Testis (tissue), 2 donors: ENCODE measurements around the gene ANGPTL3.

ENCODE experiments used
- POLR2A ChIP-seq: fragments of 450-650 bp; IDR thresholded peaks from one replicate; pipeline ENCODE4 v1.6.1; 2017; ENCODE audit warnings: antibody characterized with exemption, mild to moderate bottlenecking, moderate library complexity
- TF ChIP-seq, protein P1 (sequence below), 3 experiments: fragments of 450-650 bp in 2 of 3; fragments of 200-600 bp in 1 of 3; sonication (generic) in 1 of 3; IDR thresholded peaks; one replicate each; pipeline ENCODE4 v1.5.1; 2016 to 2019; ENCODE audit warnings: antibody characterized with exemption in 3 of 3, mild to moderate bottlenecking in 2 of 3, moderate library complexity in 1 of 3

DNA sequence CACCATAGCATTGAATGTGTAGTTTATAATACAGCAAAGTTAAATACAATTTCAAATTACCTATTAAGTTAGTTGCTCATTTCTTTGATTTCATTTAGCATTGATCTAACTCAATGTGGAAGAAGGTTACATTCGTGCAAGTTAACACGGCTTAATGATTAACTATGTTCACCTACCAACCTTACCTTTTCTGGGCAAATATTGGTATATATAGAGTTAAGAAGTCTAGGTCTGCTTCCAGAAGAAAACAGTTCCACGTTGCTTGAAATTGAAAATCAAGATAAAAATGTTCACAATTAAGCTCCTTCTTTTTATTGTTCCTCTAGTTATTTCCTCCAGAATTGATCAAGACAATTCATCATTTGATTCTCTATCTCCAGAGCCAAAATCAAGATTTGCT, at the start of gene ANGPTL3:
- TF ChIP-seq, protein P1, sequence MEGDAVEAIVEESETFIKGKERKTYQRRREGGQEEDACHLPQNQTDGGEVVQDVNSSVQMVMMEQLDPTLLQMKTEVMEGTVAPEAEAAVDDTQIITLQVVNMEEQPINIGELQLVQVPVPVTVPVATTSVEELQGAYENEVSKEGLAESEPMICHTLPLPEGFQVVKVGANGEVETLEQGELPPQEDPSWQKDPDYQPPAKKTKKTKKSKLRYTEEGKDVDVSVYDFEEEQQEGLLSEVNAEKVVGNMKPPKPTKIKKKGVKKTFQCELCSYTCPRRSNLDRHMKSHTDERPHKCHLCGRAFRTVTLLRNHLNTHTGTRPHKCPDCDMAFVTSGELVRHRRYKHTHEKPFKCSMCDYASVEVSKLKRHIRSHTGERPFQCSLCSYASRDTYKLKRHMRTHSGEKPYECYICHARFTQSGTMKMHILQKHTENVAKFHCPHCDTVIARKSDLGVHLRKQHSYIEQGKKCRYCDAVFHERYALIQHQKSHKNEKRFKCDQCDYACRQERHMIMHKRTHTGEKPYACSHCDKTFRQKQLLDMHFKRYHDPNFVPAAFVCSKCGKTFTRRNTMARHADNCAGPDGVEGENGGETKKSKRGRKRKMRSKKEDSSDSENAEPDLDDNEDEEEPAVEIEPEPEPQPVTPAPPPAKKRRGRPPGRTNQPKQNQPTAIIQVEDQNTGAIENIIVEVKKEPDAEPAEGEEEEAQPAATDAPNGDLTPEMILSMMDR (IDR thresholded peaks at IDR 0.05), result no peak
- TF ChIP-seq POLR2A, result no peak
